Measurements from ENCODE around the gene CNGA4.
"Not testable (repeated sequence)": the region's sequence is repeated elsewhere in the genome, so short reads cannot be mapped to it uniquely, and the experiment has no call there.

Gene CNGA4

DNA sequence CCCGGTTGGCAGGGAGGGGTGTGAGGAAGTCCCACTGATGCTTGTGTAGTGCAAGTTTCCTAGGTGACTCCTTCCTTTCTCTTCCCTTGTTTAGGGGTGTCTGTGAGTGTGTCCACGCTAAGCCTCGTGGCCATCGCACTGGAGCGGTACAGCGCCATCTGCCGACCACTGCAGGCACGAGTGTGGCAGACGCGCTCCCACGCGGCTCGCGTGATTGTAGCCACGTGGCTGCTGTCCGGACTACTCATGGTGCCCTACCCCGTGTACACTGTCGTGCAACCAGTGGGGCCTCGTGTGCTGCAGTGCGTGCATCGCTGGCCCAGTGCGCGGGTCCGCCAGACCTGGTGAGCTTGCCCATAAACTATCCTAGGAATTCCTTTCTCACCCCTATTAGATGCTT lies 31.1 kb downstream of the CNGA4 start:
- DNase-seq, result no peak

DNA sequence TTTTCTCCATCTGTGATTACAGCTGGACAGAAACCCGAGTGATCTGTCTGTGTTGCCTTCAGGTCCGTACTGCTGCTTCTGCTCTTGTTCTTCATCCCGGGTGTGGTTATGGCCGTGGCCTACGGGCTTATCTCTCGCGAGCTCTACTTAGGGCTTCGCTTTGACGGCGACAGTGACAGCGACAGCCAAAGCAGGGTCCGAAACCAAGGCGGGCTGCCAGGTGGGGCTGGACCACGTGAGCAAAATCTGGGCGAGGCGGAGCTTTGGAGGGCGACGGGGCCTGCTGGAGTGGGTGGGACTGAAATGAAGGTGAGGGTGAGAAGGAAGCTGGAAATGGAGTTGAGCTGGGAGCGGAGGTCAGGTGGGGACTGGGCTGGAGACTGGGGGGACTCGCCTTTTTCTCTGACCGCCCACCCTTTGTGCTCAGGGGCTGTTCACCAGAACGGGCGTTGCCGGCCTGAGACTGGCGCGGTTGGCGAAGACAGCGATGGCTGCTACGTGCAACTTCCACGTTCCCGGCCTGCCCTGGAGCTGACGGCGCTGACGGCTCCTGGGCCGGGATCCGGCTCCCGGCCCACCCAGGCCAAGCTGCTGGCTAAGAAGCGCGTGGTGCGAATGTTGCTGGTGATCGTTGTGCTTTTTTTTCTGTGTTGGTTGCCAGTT lies 31.8 kb downstream of the CNGA4 start:
- no peak for DNase-seq

DNA sequence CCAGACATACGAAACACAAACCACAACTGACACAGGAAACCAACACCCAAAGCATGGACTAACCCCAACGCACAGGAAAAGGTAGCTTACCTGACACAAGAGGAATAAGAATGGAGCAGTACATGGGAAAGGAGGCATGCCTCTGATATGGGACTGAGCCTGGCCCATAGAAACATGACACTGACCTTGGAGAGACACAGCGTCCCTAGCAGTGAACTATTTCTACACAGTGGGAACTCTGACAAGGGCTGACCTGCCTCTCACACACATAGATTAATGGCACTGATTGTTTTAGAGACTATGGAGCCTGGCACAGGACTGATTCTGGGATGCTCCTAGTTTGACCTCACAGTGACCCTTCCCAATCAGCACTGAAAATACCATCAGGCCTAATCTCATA lies 32.7 kb downstream of the CNGA4 start:
- no peak for DNase-seq

DNA sequence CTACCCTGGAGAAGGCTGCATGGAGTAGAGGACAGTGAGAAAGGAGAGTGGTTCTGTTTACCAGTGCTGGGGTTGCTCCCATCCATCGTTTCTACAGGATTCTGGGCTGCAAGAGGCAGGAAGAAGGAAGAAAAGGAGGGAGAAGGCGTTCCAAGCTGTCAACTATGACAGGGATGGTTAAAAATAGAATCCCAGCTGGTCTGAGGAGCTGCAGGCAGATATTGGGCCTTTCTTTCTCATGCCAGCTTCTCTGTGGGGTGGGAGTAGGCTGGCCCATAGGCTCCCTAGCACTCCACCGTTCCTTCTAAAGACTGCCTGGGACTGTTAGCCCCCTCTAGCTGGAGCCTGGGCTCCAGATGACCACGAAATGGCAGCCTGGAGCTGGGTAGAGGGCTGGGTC lies 34.3 kb downstream of the CNGA4 start:
- DNase-seq, result no peak

DNA sequence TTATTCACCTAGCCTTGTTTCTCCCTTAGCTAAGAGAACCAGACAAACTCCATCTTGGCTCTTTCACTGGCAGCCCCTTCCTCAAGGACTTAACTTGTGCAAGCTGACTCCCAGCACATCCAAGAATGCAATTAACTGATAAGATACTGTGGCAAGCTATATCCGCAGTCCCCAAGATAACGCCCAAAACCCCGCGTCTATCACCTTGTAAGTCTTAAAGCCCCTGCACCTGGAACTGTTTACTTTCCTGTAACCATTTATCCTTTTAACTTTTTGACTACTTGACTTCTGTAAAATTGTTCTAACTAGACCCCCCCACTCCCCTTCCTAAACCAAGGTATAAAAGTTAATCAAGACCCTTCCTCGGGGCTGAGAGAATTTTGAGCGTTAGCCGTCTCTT lies 41.9 kb downstream of the CNGA4 start:
- DNase-seq, result not testable (repeated sequence)

DNA sequence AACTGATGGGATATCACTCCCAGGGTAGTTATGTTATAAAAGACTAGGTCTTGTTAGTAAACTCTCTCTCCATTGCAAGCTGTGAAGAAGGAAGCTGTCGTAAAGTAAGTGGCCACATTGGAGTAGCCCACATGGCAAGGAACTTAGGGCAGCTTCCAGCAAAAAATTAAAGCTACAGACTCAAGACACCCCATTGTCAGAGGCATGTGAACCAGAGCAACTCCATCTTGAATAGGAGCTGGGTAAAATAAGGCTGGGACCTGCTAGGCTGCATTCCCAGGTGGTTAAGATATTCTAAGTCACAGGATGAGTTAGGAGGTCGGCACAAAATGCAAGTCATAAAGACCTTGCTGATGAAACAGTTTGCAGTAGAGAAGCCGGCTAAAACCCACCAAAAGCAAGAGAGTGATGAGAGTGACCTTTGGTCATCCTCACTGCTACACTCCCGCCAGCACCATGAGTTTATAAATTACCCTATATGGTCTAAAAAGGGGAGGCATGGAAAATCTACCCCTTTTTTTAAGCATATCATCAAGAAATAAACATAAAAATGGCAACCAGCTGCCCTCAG lies 44.6 kb downstream of the CNGA4 start:
- DNase-seq, result no peak

DNA sequence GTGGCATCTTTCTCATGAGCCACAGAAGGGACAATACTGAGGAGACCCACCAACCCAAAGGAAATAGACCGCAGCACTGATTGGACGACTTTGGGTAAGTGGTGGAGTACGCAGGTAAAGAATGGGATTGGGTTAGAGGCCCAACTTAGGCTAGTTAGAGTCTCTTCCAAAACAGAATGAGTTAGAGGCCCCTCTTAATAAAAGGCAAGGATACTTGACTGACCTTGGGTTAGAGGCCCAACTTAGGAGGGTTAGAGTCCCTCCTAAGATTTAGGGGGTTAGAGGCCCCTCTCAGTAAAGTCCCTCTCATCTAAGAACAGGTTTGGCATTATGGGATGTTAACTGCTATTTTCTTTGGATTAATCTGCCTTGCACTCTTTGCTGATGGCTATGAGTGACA lies 45.4 kb downstream of the CNGA4 start:
- no peak for DNase-seq

DNA sequence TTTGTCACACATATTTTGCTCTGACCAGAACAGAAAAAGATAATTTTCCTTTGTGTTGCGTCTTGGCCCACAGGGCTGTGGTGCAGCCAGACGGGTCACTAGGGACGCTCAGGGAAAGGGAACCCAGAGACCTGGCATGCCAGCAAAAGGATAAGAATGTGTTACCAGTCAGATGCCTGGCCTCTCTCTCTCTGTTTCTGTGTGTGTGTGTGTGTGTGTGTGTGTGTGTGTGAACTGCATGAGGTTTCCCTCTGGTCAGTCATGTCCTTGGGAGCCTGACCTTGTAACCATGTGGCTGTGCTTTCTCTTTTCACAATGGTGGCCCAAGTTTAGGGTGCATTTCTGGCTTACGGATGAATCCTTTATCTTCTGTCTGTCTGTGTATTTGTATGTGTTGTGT lies 46.1 kb downstream of the CNGA4 start:
- no peak for DNase-seq

Data from effector CD4-positive, alpha-beta T cell (primary cell).